HK-2 (cell line): ENCODE data around the gene TTC28.
"Not testable (repeated sequence)": the region's sequence is repeated elsewhere in the genome, so short reads cannot be mapped to it uniquely, and the experiment has no call there.

ENCODE experiments used
- DNase-seq: peaks from one replicate; pipeline ENCODE4 v3.0.0-alpha.2; 2018; ENCODE audit not compliant: unreplicated experiment

Gene TTC28

DNA sequence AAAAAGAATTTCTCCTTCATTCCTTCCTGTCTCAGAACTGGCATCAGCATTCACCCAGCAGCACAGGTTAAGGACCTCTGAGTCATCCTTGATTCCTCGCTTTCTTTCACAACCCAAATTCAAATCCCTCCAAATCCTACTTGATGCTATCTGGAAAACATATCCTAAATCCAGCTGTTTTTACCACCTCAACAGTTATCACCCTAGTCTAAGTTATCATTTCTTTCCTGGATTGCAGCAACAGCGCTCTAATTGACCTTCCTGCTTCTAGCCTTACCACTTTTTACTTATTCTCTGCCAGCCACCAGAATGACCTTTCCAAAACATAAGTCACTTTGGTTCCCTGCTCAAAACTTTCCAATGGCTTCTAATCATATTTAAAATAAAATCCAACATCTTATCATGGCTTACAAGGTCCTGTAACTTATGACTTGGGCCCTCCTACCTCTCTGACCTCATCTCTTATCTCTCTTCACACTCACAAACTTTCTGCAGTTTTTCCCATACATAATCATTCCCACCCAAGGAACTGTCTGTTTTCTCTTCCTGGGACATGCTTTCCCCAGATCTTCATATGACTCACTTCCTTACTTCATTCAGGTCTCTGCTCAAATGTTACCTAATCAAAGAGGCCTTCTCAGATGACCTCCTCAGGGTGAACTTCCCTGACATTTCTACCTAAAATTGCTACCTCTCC lies 119.4 kb downstream of the TTC28 start:
- no peak for DNase-seq

GRCh38 chr22:28557184-28557583 lies 122.5 kb downstream of the TTC28 start:
- DNase-seq: no peak

- DNase-seq: not testable (repeated sequence)
Measured at GRCh38 chr22:28553108-28553866, 126.4 kb downstream of the TTC28 start.

- no peak for DNase-seq
Measured at GRCh38 chr22:28548406-28548805, 131.2 kb downstream of the TTC28 start.

DNA sequence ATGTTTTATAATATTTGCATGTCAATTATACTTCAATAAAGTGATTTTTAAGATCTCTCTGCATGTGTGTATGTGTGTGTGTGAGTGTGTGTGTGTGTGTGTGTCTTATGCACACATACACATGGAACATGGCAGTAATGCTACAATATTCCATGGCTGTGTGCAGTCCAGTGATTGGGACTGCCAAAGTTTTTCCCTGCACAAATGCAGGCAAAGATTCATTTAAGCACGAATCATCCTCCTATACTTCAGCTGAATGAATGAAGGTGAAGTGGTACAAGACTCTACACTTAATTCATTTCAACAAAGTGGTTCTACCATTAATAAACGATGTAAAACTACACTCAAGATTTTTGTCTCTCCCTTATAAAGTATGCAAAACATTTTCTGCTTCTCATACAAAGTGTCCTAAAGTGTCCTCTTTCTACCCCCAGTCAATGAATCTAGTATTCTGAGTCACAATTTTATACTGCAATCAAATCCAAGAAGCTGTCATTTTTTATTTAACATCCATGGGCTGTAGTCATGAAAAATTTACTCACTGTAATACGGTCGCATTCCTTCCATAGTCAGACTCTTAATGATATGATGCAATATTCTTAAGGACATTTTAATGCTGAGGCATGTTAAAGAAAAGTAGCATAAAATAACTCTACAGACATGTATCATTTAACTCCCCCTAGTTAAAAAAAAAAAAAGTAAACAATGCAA lies 132.4 kb downstream of the TTC28 start:
- DNase-seq: no peak

- no peak for DNase-seq
Measured at GRCh38 chr22:28544431-28544868, 135.2 kb downstream of the TTC28 start.

- DNase-seq: no peak
Measured at GRCh38 chr22:28542980-28543621, 136.5 kb downstream of the TTC28 start.

DNA sequence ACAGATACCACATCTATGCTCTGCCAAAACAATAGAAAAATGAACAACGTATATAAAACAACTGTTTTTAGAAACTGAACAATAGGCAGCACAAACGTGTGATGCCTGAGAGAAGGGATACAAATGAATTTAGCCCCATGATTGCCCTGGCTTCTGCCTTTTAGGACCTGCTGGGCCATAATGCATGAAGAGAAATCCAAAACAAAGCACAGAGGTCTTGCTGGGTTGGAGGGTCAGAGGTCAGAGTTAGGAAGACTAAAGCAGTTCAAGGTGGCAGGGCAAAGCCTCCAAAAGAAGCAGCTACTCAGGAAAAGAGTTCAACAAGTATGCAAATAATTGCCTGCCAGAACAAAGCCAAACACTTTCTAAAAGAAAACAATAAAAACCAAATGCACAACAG lies 138.5 kb downstream of the TTC28 start:
- DNase-seq: no peak

DNA sequence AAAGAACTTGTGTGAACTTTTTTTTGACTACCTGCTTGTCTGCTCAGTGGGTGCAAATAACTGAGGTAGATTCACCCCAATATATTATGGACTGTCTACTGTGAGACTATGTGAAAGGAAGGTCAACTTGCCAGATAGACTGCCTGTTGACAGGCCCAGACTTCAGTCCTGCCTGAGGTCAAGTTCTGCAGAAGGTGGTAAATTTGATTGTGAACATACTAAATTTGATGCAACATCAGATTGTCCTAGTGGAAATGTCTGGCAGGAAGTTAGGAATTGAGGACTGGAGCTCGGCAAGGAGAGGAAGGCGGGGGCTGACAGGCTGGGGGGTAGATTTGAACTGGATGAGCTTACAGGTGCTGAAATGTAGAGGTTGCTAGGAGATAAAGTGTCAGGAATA lies 140.7 kb downstream of the TTC28 start:
- no peak for DNase-seq

DNA sequence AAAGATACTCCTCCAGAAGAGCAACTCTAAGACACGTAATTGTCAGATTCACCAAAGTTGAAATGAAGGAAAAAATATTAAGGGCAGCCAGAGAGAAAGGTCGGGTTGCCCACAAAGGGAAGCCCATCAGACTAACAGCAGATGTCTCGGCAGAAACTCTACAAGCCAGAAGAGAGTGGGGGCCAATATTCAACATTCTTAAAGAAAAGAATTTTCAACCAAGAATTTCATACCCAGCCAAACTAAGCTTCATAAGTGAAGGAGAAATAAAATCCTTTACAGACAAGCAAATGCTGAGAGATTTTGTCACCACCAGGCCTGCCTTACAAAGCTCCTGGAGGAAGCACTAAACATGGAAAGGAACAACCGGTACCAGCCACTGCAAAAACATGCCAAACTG lies 149.1 kb downstream of the TTC28 start:
- DNase-seq: not testable (repeated sequence)

- DNase-seq: not testable (repeated sequence)
Measured at GRCh38 chr22:28529144-28529543, 150.5 kb downstream of the TTC28 start.

- DNase-seq: no peak
Measured at GRCh38 chr22:28521451-28521850, 158.2 kb downstream of the TTC28 start.

DNA sequence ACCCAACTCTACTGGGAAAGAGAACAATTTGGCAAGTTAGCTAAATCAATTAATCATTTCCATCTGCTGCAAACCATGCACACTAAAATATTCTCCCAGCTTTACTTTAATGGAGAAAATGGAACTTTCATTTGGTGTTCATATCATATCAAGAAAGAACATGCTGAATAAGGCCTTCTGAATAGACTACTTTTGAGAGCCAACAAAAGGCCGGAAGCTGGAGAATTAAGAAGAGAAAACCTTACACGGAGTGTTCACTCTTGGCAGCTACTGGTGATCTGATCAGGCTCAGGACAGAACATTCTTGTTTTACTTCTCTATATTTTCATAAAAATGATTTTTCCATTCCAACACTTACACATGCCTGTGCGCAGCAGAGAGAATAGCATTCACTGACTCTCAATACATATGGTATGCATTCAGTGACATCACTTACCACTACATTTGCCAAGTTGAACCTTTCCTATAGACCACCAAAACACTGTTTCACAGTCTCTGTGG lies 165.3 kb downstream of the TTC28 start:
- DNase-seq: no peak

- DNase-seq: not testable (repeated sequence)
Measured at GRCh38 chr22:28512387-28512786, 167.3 kb downstream of the TTC28 start.

- no peak for DNase-seq
Measured at GRCh38 chr22:28507896-28508295, 171.7 kb downstream of the TTC28 start.

DNA sequence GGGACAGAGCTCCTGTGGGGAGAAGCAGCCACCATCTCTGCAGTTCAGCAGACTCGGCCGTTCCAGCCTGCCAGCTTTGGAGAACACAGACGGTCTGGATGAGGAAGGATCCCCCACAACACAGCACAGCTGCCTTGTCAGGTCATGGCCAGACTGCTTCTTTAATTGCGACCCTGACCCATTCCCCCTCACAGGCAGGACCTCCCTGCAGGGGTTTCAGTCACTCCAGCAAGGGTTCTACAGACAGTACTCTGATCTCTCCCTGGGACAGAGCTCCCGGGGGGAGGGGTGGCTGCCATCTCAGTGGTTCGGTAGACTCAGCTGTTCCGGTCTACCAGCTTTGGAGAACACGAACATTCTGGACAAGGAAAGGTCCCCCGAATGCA lies 173.5 kb downstream of the TTC28 start:
- DNase-seq: no peak

GRCh38 chr22:28505416-28506149 lies 174.1 kb downstream of the TTC28 start:
- DNase-seq: peak; percentile 12

GRCh38 chr22:28500006-28500405 lies 179.6 kb downstream of the TTC28 start:
- no peak for DNase-seq

- DNase-seq: no peak
Measured at GRCh38 chr22:28498044-28498443, 181.6 kb downstream of the TTC28 start.

DNA sequence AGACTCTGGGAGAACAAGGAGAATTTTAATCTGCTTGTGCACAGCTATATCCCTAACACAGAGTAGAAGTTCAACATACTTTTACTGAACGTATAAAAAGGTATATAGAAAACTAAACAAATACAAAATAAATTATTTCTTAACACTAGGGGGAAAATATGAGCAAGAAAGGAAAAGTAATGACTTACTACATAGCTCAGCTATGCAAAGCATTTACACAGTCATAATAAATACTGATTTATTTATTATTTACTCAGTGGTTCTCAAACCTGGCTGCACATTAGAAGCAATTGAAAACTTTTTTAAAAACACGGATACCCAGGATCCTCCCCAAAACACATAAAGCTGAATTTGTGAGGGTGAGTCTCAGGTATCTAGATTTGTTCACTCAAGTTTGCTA lies 182.5 kb downstream of the TTC28 start:
- DNase-seq: no peak

DNA sequence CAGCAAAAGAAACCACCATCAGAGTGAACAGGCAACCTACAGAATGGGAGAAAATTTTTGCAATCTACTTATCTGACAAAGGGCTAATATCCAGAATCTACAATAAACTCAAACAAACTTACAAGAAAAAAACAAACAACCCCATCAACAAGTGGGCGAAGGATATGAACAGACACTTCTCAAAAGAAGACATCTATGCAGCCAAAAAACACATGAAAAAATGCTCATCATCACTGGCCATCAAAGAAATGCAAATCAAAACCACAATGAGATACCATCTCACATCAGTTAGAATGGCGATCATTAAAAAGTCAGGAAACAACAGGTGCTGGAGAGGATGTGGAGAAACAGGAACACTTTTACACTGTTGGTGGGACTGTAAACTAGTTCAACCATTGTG lies 188.4 kb downstream of the TTC28 start:
- DNase-seq: not testable (repeated sequence)
